ENCODE results near the gene OBSCN.

OBSCN gene

DNA sequence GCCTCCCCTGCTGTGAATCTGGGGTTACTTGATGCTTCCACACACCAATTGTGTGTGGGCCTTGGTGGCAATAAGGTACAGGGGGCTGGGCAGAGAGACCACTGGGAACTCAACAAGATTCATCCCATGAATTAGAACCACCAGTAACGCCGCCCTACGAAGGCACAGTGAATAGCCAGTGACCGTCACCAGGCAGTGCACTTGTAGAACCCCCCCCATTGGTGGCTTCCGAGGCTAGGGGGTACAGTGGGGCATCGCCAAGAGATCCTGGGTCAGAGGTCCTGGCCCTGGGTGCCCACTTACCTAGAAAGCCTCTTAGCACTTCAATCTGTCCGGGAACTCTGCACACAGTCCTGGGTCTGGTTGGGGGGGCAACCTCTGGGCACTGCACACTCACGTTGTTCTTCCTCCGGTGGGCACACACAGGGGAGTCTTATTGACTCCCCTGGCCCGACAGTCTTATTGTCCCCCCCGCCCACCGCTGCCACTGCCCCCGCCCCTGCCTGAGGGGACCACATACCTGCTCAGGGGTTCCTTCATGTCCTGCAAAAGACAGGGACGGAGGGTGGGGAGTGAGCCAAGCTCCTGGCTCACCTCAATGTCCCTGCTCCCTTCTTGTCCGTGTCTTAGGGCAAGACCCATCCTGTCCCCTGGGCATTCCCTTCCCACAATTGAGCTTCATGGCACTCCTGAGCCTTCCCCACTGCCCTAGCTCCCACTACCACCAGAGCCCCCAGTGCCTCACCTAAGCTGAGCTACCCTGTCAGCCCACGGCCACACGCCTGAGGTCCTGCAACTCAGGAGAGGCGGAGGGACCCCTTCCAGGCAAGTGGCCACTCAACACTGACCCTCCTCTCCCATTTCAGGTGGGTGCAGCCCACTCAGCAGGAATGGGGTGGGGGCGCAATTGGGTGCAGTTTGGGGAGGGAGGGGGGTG, 201.3 kb downstream of the OBSCN start:
- DNase-seq: no peak

DNA sequence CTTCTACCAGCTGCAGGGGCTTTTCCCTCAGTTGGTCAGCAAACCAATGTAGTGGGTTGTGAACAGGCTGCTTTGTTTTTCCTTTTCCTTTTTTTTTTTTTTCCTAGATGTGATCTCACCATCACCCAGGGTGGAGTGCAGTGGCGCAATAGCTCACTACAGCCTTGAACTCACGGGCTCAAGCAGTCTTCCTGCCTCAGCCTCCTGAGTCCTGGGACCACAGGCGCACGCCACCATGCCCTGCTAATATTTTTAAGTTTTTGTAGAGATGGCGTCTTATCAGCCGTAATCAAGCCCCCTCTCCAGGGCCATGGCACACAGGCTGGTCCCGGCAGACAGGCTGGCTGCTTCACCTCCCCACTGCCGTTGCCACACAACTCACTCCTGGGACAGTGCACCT, 202.2 kb downstream of the OBSCN start:
- DNase-seq: no peak

DNA sequence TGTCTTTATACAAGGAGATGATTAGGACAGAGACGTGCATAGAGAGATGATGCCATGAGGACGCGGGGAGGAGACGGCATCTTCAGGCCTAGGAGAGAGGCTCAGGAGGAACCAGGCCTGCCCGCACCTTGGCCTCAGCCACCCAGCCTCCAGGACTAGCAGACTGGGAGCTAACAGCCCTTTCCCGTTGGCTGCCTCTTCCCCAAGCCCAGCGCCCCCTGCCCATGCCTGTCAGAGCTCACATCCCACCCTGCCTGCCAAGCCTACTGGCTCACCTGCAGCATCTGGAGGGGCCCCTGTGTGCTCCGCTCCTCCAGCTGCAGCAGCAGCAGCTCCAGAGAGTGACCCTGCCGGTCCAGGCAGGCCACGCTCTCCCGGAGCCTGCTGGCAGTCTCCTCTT, 202.8 kb downstream of the OBSCN start:
- no peak for DNase-seq

DNA sequence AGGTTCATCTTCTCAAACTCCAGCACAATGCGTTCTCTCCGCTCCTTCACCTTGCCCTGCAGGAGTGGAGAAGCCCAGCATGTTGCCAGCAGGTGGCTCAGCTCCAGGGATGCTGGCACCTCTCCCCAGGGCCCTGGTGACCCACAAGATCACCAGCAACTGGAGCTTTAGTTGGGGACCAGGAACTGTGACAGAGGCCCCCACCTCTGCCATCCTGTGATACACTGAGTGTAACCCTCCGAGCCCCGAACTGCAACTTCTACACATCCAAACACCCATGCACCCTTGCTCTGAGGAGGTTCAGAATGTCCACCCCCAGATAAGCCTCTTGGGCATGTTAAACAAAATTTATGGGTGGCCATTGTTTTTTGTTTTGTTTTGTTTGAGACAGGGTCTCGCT, 203.3 kb downstream of the OBSCN start:
- no peak for DNase-seq

DNA sequence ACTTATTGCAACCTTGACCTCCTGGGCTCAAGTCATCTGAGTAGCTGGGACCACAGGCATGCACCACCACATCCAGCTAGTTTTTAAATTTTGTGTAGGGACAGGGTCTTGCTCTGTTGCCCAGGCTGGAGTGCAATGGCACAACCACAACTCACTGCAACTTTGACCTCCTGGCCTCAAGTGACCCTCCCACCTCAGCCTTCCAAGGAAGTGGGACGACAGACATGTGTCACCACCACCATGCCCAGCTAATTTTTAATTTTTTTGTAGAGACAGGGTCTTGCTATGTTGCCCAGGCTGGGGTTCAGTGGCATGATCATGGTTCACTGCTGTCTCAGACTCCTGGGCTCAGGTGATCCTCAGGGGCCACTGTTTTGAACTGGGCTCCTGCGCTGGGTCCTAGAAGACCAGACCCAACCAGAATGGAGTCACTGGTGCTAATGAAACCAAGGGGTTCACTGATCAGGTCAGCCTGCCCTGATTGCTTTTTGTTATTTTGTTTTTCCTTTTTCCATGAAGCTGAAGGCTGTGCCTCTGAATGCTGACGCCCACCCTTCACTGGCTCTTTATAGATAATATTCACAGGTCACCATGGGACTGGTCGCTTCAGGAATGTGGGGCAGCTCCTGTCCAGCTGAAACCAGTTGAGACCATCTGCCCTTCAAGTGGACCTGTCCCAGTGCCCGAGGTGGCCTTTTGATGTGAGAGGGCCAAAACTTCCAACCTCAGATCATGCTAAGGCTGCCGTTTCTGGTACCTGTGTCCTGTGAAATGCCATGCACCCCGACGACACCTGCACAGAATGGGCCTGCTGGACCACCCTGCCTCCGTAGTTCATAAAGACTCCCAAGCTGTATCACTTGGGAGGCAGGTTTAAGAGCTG, 203.9 kb downstream of the OBSCN start:
- DNase-seq: no peak

DNA sequence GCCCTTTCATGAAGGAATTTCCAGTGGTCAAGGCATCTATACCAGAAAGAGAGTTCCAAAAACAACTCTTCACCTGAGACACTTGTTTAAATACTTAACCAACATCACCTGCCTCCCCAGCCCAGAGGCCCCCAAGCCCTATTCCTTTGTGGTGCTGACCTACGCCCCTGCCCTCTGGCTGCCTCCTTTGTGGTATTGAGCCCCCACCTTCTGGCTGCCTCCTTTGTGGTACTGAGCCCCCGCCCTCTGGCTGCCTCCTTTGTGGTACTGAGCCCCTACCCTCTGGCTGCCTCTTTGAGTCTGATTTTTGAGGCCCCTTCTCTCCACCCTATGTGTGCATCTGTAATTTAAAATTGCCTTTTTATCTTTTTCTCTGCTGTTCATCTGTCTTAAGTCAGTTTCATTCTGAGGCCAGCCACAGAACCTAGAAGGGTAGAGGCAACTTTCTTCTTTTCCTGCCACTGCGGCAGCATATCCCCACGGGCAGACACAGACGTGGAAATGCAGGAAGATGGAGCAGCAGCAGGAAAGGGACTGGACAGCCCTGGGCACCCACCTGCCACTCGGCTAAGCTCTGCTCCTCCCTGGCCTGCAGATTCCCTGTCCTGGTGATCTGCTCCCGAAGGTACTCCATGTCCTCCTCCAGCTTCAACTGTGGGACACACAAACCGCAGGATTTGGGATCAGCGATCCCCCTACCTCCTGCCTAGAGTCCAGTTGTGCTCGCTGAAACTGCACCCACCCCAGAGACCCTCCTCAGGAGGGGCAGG, 205.6 kb downstream of the OBSCN start:
- DNase-seq: no peak

DNA sequence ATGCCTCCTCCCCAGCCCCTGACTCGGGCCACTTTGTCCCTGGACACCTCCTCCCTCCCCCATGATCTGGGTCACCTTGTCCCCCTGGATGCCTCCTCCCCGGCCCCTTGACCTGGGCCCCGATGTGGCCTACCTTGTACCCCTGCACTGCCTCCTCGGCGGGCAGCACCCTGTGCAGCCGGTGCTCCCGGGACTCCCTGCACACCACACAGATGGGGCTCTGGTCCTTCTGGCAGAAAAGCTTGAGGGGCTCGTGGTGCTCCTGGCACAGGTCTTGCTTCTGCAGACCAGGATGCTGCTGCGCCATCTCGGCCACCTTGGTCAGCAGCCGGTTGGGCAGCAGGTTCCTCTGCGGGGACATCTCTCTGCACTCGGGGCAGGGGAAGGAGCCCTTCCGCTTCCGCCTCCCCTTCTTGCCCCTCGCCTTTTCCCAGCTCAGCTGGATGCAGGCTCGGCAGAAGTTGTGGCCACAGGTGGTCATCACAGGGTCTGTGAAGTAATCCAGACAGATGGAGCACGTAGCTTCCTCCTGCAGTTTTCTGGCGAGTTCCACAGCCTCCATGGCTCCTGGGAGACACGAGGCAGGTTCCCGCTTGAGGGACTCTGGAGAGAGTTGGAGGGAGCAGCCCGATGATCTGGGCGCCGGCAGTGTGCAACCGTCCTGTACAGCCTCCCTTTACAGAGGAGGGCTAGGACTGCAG, 206.8 kb downstream of the OBSCN start:
- DNase-seq: no peak

DNA sequence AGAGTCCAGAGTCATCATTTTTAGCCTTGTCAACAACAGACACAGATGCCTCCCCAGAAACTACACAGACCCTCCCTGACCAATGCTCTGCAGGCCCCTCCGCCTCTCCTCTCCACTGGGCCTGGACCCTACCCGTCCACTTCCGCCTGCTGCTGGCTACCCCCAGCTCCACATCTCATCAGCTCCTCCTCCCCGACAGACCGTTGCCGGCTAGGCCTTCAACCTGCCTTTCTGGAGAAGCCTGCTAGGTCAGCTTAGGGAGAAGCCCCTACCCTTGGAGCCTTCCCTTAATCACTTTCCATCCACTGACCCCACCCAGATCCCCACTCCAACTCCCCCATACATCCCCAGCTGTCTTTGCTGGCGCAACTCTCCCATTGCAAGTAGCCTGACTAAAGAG, 207.4 kb downstream of the OBSCN start:
- no peak for DNase-seq

DNA sequence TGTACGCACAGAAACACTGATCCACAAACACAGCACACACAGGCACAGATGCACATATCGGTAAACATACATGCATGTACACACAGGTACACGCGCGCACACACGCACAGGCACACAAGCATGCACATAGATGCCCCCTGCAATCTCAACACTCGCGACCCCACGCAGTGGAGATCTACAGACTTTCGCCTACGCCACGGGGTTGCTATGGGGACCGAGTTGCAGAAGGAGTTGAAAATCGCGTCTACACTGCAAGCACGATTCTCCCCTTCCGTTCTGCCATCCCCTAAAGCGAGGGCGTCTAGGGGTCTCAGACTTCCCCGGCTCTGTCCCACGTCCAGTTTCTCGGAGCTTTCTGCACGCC, 208.0 kb downstream of the OBSCN start:
- no peak for DNase-seq

DNA sequence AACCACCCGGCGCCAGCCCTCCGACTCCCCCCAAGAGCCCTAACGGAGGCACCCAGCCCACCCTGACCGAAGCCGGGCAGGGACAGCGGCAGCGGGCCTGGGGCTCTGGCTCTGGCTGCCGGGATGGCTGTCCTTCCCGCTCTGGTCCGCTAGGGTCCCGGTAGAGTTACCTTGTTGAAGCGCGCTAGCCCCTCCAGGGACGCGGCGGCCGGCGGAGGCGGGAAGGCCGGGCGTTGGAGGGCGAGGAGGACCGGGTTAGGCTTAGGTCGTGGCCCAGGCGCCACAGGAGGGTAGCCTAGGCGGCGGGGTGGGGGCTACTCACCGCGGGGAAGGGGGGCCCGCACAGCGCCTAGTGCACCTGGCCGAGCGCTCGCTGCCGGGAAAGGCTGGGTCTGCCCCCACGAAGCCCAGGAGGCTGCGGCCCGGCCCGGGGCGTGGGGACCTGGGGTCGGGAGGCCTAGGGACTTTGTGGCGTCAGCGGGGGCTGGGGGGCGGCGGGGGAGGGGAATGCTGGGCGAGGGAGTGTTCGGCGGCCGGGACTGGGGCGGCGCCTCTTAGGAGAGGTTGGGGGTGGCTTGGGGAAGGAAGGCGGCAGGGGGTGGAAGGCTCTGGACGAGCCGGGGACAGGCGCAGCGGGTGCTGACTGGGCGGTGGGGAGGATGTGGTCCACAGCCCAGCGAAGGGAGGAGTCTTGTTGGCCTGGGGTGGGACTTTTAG, 208.5 kb downstream of the OBSCN start, which contains the start of gene TRIM17:
Gene TRIM17, minus strand, starts transcription at position 645 of the 717 bp plus-strand sequence. CDS start 1,789 bp downstream, outside the sequence.
- peak; percentile 40 for DNase-seq

DNA sequence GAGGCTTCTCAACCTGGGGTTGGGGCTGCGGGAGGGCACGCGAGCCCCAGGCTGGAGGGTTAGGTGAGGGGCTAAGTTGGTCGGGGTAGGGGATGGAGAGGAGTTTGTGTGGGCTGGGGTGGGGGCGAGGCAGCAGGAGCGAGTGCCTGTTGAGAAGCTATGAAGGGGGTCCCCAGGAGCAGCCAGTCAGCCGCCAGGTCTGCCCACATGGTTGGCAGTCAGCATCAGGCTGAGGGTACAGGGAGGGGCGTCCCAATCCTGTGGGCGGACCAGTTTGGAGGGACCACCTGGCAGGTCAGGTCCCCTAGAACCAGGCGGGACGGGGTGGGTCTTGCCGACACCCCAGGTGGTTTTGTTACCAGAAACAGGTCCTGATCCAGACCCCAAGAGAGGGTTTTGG, 209.2 kb downstream of the OBSCN start:
- no peak for DNase-seq

DNA sequence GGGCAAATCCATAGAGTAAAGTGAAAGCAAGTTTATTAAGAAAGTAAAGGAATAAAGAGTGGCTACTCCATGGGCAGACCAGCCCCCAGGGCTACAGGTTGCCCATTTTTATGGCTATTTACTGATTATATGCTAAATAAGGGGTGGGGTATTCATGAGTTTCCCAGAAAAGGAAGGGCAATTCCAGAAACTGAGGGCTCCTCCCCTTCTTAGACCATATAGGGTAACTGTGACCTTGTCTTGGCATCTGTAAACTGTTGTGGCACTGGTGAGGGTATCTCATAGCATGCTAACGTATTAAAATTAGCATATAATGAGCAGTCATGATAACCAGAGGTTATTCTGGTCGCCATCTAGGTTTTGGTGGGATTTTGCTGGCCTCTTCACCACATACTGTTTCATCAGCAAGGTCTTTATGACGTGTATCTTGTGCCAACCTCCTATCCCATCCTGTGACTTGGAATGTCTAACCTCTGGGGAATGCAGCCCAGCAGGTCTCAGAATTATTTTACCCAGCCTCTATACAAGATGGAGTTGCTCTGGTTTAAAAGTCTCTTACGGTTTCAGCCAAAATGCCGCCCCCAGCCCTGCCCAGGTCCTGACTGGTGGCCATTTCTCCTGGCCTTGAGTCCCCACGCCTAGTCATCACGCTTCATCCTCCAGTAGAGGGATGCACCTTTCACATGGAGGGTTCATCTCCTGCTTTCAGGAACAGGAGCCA, 209.8 kb downstream of the OBSCN start:
- DNase-seq: no peak

DNA sequence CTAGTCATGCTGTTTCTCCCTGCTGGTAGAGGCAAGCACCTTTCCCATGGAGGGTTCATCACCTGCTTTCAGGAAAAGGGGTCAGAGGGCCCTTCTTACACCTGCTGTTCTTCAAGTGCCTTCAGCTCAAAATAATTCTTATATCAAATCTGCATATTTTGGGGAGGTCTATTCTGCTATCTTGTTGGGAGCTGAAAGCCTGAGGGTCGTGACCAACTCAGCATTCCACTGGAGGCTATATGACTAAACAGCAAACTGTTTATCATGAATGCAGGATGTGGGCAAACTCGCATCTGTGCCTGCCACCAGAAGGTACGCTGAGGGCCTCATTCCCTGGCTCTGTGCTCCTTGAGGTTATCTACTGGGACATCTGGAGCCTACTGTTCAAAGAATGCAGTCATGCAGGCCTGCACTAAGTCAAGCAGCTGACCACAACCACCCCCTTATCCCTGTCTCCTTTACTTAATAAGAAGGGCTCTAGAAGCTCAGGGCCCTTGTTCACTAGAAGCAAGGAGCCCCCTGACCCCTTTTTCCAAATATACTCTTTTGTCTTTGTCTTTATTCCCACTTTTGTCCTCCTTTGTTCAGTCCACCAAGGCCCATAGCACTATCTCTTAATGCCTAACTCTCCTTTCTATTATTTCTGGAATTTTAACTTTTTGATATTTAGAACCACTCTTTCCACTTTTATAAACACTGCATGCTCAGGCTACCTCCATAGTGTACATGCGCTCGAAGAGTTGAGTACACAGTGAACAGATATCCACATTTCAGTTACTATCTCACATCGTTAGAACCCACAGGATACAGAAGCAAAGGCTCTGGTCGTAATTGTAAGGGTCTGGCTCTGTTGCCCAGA, 213.4 kb downstream of the OBSCN start:
- no peak for DNase-seq

DNA sequence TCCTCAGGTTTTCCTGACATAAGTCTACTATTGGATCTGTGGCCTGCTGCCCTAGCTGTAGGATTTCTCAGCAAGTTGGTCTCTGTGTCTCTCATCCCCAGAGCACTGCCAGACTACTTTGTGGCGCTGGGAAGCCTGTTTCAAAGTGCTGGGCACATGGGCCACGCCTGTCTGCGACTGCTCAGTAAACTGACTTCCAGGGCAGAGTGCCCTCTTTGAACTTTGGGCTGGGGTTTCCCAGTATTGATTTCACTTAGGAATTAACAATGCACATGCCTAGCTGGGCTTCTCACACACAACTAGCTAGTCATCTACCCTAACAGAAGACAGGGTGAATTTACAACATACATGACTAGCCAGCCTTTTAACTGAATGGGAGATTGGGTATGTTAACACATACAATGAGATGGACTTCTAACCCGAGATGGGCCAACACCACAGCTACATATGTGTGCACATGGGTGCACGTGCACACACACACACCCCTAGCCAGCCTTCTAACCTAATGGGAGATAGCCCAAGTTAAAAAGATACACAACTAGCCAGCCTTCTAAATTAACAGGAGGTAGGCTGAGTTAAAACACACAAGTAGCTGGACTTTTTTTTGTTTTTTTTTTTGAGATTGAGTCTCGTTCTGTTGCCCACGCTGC, 215.7 kb downstream of the OBSCN start:
- DNase-seq: no peak

DNA sequence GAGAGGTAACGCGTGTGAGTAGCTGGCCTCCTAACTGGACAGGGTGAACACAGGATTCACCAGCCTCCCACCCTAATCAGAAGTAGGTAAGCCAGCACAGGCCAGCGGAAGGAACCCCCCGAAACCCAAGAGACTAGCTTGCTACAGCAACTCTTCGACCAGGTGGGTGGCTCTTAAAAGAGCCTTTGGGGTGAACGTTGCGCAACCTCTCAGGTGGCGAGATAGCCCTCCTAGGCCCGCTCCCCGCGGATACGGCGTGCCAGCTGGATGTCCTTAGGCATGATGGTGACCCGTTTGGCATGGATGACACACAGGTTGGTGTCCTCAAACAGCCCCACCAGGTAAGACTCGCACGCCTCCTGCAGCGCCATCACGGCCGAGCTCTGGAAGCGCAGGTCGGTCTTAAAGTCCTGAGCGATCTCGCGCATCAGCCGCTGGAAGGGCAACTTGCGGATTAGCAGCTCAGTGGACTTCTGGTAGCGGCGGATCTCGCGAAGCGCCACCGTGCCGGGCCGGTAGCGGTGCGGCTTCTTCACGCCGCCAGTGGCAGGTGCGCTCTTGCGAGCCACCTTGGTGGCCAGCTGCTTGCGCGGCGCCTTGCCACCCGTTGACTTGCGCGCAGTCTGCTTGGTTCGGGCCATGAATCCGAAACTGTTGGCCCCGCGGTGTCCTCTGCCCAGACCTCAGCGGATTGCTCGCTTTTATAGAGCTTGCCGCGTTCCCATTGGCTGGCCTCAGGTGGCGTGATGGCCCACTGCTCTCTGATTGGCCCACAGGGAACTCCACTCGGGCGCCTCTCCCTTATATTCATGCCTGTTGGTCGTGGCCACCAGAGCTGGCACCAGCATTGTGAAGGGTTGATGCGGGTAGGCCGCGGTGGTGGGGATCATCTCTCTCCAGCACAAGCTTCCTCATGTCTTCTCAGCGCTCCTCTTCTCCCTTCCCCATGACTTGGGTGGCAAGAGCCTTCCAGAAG, 217.1 kb downstream of the OBSCN start:
- no peak for DNase-seq

DNA sequence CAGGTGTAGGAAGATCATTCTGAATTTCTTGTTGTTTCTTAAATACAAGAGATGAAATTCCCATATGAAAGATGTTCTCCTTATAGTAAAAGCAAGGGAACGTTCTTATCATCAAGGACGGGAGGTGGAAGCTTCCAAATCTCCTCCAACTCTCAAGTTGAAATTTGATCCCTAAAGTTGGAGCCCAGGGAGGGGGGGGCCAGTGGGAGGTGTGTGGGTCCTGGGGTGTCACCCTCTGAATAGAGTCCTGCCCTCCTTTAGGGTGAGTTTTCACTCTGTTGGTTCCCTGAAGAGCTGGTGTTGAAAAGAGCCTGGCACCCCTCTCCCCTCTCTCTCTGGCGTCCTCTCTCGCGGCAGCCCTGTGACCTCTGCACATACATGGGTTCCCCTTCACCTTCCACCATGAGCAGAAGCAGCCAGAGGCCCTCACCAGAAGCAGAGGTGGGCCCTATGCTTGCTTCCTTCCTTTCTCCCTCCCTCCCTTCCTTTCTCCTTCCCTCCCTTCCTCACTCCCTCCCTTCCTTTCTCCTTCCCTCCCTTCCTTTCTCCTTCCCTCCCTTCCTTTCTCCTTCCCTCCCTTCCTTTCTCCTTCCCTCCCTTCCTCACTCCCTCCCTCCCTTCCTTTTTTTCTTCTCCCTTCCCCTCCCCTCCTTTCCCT, 218.8 kb downstream of the OBSCN start:
- DNase-seq: no peak

DNA sequence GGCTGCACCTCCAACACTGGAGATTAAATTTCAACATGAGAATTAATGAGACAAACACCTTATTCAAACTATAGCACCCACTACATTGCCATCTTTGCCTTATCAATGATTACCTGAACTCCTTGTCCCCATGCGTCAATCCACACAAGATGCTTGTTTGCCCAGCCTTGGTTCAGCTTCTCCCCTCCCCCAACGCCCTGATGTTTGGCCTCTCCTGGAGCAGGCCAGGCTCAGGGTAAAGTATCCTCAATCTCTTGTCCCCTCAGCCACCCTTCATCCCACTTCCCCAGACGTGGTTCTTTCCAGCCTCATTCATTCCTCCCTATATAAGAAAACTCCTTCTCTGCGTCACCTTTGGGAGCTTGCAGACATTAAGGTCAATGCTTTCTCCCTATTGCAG, 220.6 kb downstream of the OBSCN start:
- no peak for DNase-seq

Measured in activated CD4-positive, alpha-beta T cell treated with anti-CD3 and anti-CD28 coated beads, Interleukin-2, amount 50 U/mL, for 1 hour (primary cell).